ENCODE data around the gene DOC2B. TPM values are rescaled to one million over a fixed set of nuclear protein-coding genes. Genes with fewer than 3 reads are reported as not detected.
"Not testable (repeated sequence)": the region's sequence is repeated elsewhere in the genome, so short reads cannot be mapped to it uniquely, and the experiment has no call there.

DOC2B gene
- total RNA-seq, 1 experiment from 2014 or later, result 0.17 TPM

DNA sequence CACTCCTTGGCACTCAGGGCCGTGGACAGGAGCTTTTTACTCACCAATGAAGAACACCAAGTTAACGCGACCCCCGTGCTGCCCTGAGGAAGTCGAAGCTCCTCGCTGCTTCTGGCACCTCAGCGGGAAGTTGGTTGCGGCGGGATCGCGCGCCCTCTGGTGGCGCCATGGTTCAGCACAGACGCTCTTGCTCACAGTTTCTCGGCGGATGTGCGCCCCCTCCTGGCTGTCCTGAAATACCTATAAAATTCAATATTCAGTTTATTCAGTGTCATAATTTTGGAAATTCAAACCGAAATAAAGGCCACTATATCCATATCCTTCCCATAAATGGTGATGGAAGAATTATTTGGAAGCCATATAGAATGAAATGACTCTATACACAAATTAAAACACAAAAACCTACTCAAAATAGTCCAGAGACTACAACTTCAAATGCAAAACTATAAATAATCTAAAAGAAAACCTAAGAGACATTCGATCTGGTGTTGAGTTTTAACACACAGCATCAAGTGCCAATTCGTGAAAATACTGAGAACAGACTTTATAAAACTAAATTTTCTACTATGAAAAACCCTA lies 63.0 kb downstream of the DOC2B start:
- TF ChIP-seq, protein P1, sequence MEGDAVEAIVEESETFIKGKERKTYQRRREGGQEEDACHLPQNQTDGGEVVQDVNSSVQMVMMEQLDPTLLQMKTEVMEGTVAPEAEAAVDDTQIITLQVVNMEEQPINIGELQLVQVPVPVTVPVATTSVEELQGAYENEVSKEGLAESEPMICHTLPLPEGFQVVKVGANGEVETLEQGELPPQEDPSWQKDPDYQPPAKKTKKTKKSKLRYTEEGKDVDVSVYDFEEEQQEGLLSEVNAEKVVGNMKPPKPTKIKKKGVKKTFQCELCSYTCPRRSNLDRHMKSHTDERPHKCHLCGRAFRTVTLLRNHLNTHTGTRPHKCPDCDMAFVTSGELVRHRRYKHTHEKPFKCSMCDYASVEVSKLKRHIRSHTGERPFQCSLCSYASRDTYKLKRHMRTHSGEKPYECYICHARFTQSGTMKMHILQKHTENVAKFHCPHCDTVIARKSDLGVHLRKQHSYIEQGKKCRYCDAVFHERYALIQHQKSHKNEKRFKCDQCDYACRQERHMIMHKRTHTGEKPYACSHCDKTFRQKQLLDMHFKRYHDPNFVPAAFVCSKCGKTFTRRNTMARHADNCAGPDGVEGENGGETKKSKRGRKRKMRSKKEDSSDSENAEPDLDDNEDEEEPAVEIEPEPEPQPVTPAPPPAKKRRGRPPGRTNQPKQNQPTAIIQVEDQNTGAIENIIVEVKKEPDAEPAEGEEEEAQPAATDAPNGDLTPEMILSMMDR (conservative IDR thresholded peaks at IDR 0.05; ENCODE audit: low read depth, low read length), result peak; percentile 67
- not testable (repeated sequence) for H3K27me3 ChIP-seq (replicated peaks; ENCODE audit: insufficient read depth, low read depth, low read length, poor library complexity); BruUV-seq (replicated peaks)

DNA sequence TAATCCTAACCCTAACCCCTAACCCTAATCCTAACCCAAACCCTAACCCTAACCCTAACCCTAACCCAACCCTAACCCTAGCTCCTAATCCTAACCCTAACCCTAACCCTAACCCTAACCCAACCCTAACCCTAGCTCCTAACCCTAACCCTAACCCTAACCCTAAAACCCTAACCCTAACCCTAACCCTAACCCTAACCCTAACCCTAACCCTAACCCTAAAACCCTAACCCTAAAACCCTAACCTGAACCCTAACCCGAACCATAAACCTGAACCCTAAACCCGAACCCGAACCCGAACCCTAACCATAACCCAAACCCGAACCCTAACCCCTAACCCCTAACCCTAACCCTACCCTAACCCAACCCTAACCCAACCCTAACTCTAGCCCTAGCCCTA lies 68.3 kb downstream of the DOC2B start:
- POLR2A ChIA-PET (ENCODE audit: low non-redundant PET); H3K27ac ChIP-seq (ENCODE audit: low read depth, low read length, poor library complexity, severe bottlenecking); H3K9me3 ChIP-seq (ENCODE audit: low read depth, low read length, poor library complexity, severe bottlenecking); intact Hi-C loops (cut with micrococcal nuclease; ENCODE audit: unreplicated experiment); H3K27me3 ChIP-seq (replicated peaks; ENCODE audit: insufficient read depth, low read depth, low read length, poor library complexity); H3K4me3 ChIP-seq (ENCODE audit: low read depth, low read length, poor library complexity, severe bottlenecking); H3K4me1 ChIP-seq (ENCODE audit: insufficient read depth, low read length, poor library complexity, severe bottlenecking); H3K36me3 ChIP-seq (ENCODE audit: insufficient read depth, low read length, poor library complexity, severe bottlenecking); CTCF ChIA-PET; BruUV-seq (replicated peaks); DNase-seq (ENCODE audit: low spot score): not testable (repeated sequence)

More for the DNA sequence above, 63.0 kb downstream of the DOC2B start:
- H3K4me1 ChIP-seq (ENCODE audit: insufficient read depth, low read length, poor library complexity, severe bottlenecking); H3K27ac ChIP-seq (ENCODE audit: low read depth, low read length, poor library complexity, severe bottlenecking); H3K9me3 ChIP-seq (ENCODE audit: low read depth, low read length, poor library complexity, severe bottlenecking); H3K36me3 ChIP-seq (ENCODE audit: insufficient read depth, low read length, poor library complexity, severe bottlenecking); POLR2A ChIA-PET (ENCODE audit: low non-redundant PET); intact Hi-C loops (cut with micrococcal nuclease; ENCODE audit: unreplicated experiment); CTCF ChIA-PET; H3K4me3 ChIP-seq (ENCODE audit: low read depth, low read length, poor library complexity, severe bottlenecking): not testable (repeated sequence)
- DNase-seq (ENCODE audit: low spot score), result peak; percentile 48

Other genes with a start within 250 kb of the DOC2B start
- gene SCGB1C2, start 44.1 kb downstream of the DOC2B start, total RNA-seq (2021), result not detected in 2 replicates
- gene RPH3AL, start 171.2 kb upstream of the DOC2B start, total RNA-seq (2021), result 0.82 and 1.3 TPM in 2 replicates